HepG2 (cell line): ENCODE results near the gene USP32. TPM values are rescaled to one million over a fixed set of nuclear protein-coding genes. Genes with fewer than 3 reads are reported as not detected.

Experiments
- AKAP8 ChIP-seq: sonication (generic); formaldehyde crosslinking; IDR thresholded peaks from 2 replicates; pipeline ENCODE4 v1.5.1; 2020; ENCODE audit warnings: mild to moderate bottlenecking, missing genetic modification reagents
- ATF1 ChIP-seq: IDR thresholded peaks from 2 replicates; pipeline ENCODE4 v1.6.1; 2016; ENCODE audit warnings: mild to moderate bottlenecking, control low read depth
- IRF1 ChIP-seq: sonication (generic); formaldehyde crosslinking; IDR thresholded peaks from 2 replicates; pipeline ENCODE4 v1.4.0; 2020; ENCODE audit warnings: low read depth, mild to moderate bottlenecking, missing genetic modification reagents
- KDM5B ChIP-seq: sonication (generic); formaldehyde crosslinking; IDR thresholded peaks from 2 replicates; pipeline ENCODE4 v1.4.0; 2020; ENCODE audit warnings: missing genetic modification reagents, mild to moderate bottlenecking, borderline replicate concordance
- MTF1 ChIP-seq: sonication (generic); formaldehyde crosslinking; IDR thresholded peaks from 2 replicates; pipeline ENCODE4 v1.5.0; 2020; ENCODE audit warnings: missing genetic modification reagents
- MYNN ChIP-seq: sonication (generic); formaldehyde crosslinking; IDR thresholded peaks from 2 replicates; pipeline ENCODE4 v1.4.0; 2020; ENCODE audit warnings: mild to moderate bottlenecking, low read depth, missing genetic modification reagents
- NFATC3 ChIP-seq: sonication (generic); formaldehyde crosslinking; IDR thresholded peaks from 2 replicates; pipeline ENCODE4 v1.5.1; 2020; ENCODE audit warnings: mild to moderate bottlenecking, missing genetic modification reagents
- POGK ChIP-seq: sonication (generic); formaldehyde crosslinking; conservative IDR thresholded peaks from 2 replicates; pipeline ENCODE4 v1.8.0; 2022; ENCODE audit warnings: mild to moderate bottlenecking, moderate library complexity, missing genetic modification reagents
- PPARG ChIP-seq: conservative IDR thresholded peaks from 2 replicates; pipeline ENCODE4 v1.6.1; 2016; ENCODE audit warnings: missing biosample characterization, missing genetic modification reagents
- RERE ChIP-seq: IDR thresholded peaks from 2 replicates; pipeline ENCODE4 v1.6.1; 2016; ENCODE audit warnings: low read depth, missing genetic modification reagents, missing compliant biosample characterization
- RFXANK ChIP-seq: IDR thresholded peaks from 2 replicates; pipeline ENCODE4 v1.6.1; 2016
- RORA ChIP-seq: sonication (generic); formaldehyde crosslinking; IDR thresholded peaks from 2 replicates; pipeline ENCODE4 v1.5.0; 2020; ENCODE audit warnings: mild to moderate bottlenecking, missing genetic modification reagents, moderate library complexity
- TBX2 ChIP-seq: sonication (generic); formaldehyde crosslinking; IDR thresholded peaks from 2 replicates; pipeline ENCODE4 v1.5.0; 2020; ENCODE audit warnings: missing genetic modification reagents, mild to moderate bottlenecking, borderline replicate concordance
- TEAD3 ChIP-seq: optimal IDR thresholded peaks from 2 replicates; pipeline ENCODE3; 2016; ENCODE audit warnings: borderline replicate concordance
- ZKSCAN5 ChIP-seq: sonication (generic); formaldehyde crosslinking; IDR thresholded peaks from 2 replicates; pipeline ENCODE4 v1.5.1; 2020; ENCODE audit warnings: mild to moderate bottlenecking, missing genetic modification reagents
- ZNF138 ChIP-seq: sonication (generic); formaldehyde crosslinking; IDR thresholded peaks from 2 replicates; pipeline ENCODE4 v1.5.0; 2020; ENCODE audit warnings: mild to moderate bottlenecking, low read depth, missing genetic modification reagents
- ZNF232 ChIP-seq: sonication (generic); formaldehyde crosslinking; IDR thresholded peaks from 2 replicates; pipeline ENCODE4 v1.4.0; 2020; ENCODE audit warnings: missing genetic modification reagents, borderline replicate concordance
- ZNF546 ChIP-seq: sonication (generic); formaldehyde crosslinking; conservative IDR thresholded peaks from 2 replicates; pipeline ENCODE4 v1.8.1; 2023; ENCODE audit warnings: mild to moderate bottlenecking, missing genetic modification reagents
- ZNF550 ChIP-seq: sonication (generic); formaldehyde crosslinking; IDR thresholded peaks from 2 replicates; pipeline ENCODE4 v1.4.0; 2020; ENCODE audit warnings: mild to moderate bottlenecking, missing genetic modification reagents, borderline replicate concordance
- ZNF670 ChIP-seq: sonication (generic); formaldehyde crosslinking; IDR thresholded peaks from 2 replicates; pipeline ENCODE4 v1.8.0; 2022; ENCODE audit warnings: mild to moderate bottlenecking, missing genetic modification reagents, borderline replicate concordance
- ZNF761 ChIP-seq: sonication (generic); formaldehyde crosslinking; conservative IDR thresholded peaks from 2 replicates; pipeline ENCODE4 v1.4.0; 2020; ENCODE audit warnings: mild to moderate bottlenecking, missing genetic modification reagents
- polyA plus RNA-seq, 8 experiments: library from polyadenylated mRNA; depleted of rRNA in 3 of 8; stranded (reverse) in 7 of 8; unstranded in 1 of 8; fragments of >200 nt; fragmentation: Illumina TruSeq in 4 of 8; extraction: Trizol in 4 of 8; gene quantifications; 2 replicates each; pipeline versions ENCODE4 v1.2.1 to v1.2.3, GENCODE V29; 2011 to 2016; ENCODE audit warnings: low read depth in 4 of 8, missing spikeins in 1 of 8, mixed read lengths in 1 of 8; ENCODE audit not compliant: insufficient read depth in 1 of 8
- total RNA-seq, 5 experiments: library from RNA; depleted of rRNA; stranded (reverse); fragments of >200 nt; fragmentation: Illumina TruSeq; extraction: Trizol; gene quantifications; 2 replicates each; pipeline ENCODE4 v1.2.3, GENCODE V29; 2016; ENCODE audit warnings: low read depth in 1 of 5

USP32 gene
- total and polyA plus RNA-seq, 2 of the 13 experiments (the other 11 are each of a cell fraction or from before 2014, with no cell fraction given): 24.9 to 39.9 TPM

GRCh38 chr17:60135151-60135950 is 256.6 kb downstream of the USP32 start (continued):
- TF ChIP-seq MYNN (CRISPR knock-in tag) (peak; percentile 31; the same call in 1 of the 2 replicates), TEAD3 (peak; percentile 34), ZNF761 (CRISPR knock-in tag) (peak; percentile 88), ATF1 (no peak), RORA (CRISPR knock-in tag) (no peak), TBX2 (peak; percentile 89), ZNF670 (CRISPR knock-in tag) (peak; percentile 71; the same call in 1 of the 2 replicates), KDM5B (CRISPR knock-in tag) (peak; percentile 90), ZNF546 (CRISPR knock-in tag) (no peak), ZKSCAN5 (CRISPR knock-in tag) (no peak), ZNF138 (CRISPR knock-in tag) (peak; percentile 81), POGK (CRISPR knock-in tag) (peak; percentile 65; the same call in 1 of the 2 replicates), AKAP8 (CRISPR knock-in tag) (no peak), RERE (CRISPR knock-in tag) (no peak), RFXANK (no peak), ZNF550 (CRISPR knock-in tag) (no peak), PPARG (CRISPR knock-in tag) (0 out of 2 replicates have a peak, but pooled peaks have one; percentile 39), IRF1 (no peak), MTF1 (CRISPR knock-in tag) (peak; percentile 91), ZNF232 (CRISPR knock-in tag) (peak; percentile 83; the same call in 1 of the 2 replicates), NFATC3 (CRISPR knock-in tag) (peak; percentile 61; the same call in 1 of the 2 replicates)
